Lower lobe of right lung (tissue), 2 donors: Measurements from ENCODE around the gene TACC3. TPM values are rescaled to one million over a fixed set of nuclear protein-coding genes. Genes with fewer than 3 reads are reported as not detected.
A peak's percentile ranks its signal among the peaks of the same experiment; 100 is the strongest.

Experiments
- ATAC-seq, 2 donors: fragments of 200-7000 bp; cut with Tn5 transposase; one replicate each; pipeline ENCODE4 v1.9.1; 2020 to 2022; ENCODE audit warnings: mild to moderate bottlenecking in 2 of 2, moderate library complexity in 2 of 2
- DNase-seq: peaks from one replicate; pipeline ENCODE4 v3.0.0-alpha.2; 2020
- H3K27ac ChIP-seq: fragments of 200-600 bp; one replicate; pipeline ENCODE4 v1.8.0; 2022
- H3K27me3 ChIP-seq: fragments of 200-600 bp; one replicate; pipeline ENCODE4 v1.8.0; 2022; ENCODE audit warnings: low read depth
- H3K36me3 ChIP-seq: fragments of 200-600 bp; one replicate; pipeline ENCODE4 v1.8.0; 2022; ENCODE audit warnings: mild to moderate bottlenecking
- H3K4me1 ChIP-seq: fragments of 200-600 bp; one replicate; pipeline ENCODE4 v1.8.0; 2022
- H3K4me3 ChIP-seq: fragments of 200-600 bp; one replicate; pipeline ENCODE4 v1.8.0; 2022; ENCODE audit warnings: mild to moderate bottlenecking
- H3K9me3 ChIP-seq: fragments of 200-600 bp; one replicate; pipeline ENCODE4 v1.8.0; 2022
- intact Hi-C: fragments of 100-400 bp; cut with DNase I; formaldehyde crosslinking; loops from one replicate; pipeline ENCODE4 v1.11.0; 2022
- total RNA-seq: library from RNA; stranded (reverse); fragmentation: NEBNext Ultra II Directional; extraction: Animal tissue kit (Norgen Biotek cat#: 25700); gene quantifications from one replicate; pipeline ENCODE4 v1.2.1, GENCODE V29; 2021
- TF ChIP-seq, protein P1 (sequence below): fragments of 200-600 bp; IDR thresholded peaks from one replicate; pipeline ENCODE4 v1.8.0; 2022; ENCODE audit warnings: antibody characterized with exemption, mild to moderate bottlenecking
- donor health status: DM: no; HTN: yes; CAD: no; lungs with severe emphysema.

The TACC3 gene
- total RNA-seq, 1 donor from 2014 or later = 19.3 TPM

DNA sequence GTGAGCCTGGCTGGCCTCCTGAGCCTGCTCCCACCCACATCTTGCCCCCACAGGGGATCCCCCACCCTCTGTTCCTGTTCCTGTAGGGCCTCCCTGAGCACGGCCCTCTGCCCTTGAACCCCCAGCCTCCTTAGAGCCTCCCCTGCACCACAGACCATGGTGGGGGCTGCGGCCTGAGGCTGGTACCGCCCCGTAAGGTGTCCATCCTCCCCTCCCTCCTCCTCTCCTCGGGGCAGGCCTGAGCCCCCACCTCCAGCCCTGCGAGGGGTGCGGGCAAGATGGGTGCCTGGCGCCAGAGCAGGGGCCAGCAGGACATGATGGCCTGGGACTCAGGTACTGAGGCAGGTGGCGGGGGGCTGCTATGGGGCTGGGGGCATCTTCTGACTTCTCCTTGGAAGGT is 43.3 kb downstream of the TACC3 start:
- H3K27me3 ChIP-seq = peaks cover 15% of the 10 kb centered on the region
- no peaks in the 10 kb centered on the region for H3K9me3 ChIP-seq
- H3K4me3 ChIP-seq = no peak overlapping the region
- no peak for ATAC-seq
- peaks cover 44% of the 10 kb centered on the region for H3K4me1 ChIP-seq
- no peak overlapping the region for H3K27ac ChIP-seq
- DNase-seq = no peak
- TF ChIP-seq, protein P1, sequence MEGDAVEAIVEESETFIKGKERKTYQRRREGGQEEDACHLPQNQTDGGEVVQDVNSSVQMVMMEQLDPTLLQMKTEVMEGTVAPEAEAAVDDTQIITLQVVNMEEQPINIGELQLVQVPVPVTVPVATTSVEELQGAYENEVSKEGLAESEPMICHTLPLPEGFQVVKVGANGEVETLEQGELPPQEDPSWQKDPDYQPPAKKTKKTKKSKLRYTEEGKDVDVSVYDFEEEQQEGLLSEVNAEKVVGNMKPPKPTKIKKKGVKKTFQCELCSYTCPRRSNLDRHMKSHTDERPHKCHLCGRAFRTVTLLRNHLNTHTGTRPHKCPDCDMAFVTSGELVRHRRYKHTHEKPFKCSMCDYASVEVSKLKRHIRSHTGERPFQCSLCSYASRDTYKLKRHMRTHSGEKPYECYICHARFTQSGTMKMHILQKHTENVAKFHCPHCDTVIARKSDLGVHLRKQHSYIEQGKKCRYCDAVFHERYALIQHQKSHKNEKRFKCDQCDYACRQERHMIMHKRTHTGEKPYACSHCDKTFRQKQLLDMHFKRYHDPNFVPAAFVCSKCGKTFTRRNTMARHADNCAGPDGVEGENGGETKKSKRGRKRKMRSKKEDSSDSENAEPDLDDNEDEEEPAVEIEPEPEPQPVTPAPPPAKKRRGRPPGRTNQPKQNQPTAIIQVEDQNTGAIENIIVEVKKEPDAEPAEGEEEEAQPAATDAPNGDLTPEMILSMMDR = no peak
- no peaks in the 10 kb centered on the region for H3K36me3 ChIP-seq
- intact Hi-C loops = no loop called here

DNA sequence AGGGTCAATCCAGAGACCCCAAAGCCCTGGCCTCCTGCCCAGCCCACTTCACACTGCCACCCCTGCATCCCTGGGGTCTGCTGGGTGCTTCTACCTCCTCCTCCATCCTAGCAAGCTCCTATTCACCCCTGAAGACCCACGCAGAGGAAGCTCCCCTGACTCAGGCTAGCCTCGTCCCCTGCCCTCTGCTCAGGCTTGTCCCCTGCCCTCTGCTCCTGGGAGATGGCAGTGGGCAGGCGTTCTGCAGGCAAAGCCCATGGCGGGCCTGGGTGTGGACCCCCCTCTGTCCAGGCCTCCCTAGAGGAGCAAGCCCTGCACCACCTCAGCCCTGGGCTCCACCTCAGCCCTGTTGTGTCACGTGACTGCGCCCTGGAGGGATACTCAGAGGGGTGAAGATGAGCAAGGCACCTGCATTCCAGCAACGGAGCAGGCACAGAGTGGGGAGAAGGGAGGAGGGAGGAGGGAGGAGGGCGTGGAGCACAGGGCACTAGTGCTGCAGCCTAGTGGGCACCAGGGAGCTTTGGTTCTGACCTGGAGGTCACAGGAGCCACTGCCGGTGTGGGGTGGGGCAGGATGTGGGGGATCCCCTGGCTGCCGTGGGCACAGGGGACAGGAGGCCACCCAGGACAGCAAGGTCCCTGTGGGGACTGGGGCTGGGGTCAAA is 44.2 kb downstream of the TACC3 start:
- Histone ChIP-seq H3K36me3 (no peaks in the 10 kb centered on the region), H3K4me1 (peaks cover 46% of the 10 kb centered on the region), H3K27ac (peak overlapping the region; percentile 67), H3K4me3 (no peak overlapping the region), H3K9me3 (no peaks in the 10 kb centered on the region), H3K27me3 (peaks cover 22% of the 10 kb centered on the region)
- ATAC-seq (no peak), DNase-seq (no peak)
- intact Hi-C loops = no loop called here
- TF ChIP-seq, protein P1 = no peak

DNA sequence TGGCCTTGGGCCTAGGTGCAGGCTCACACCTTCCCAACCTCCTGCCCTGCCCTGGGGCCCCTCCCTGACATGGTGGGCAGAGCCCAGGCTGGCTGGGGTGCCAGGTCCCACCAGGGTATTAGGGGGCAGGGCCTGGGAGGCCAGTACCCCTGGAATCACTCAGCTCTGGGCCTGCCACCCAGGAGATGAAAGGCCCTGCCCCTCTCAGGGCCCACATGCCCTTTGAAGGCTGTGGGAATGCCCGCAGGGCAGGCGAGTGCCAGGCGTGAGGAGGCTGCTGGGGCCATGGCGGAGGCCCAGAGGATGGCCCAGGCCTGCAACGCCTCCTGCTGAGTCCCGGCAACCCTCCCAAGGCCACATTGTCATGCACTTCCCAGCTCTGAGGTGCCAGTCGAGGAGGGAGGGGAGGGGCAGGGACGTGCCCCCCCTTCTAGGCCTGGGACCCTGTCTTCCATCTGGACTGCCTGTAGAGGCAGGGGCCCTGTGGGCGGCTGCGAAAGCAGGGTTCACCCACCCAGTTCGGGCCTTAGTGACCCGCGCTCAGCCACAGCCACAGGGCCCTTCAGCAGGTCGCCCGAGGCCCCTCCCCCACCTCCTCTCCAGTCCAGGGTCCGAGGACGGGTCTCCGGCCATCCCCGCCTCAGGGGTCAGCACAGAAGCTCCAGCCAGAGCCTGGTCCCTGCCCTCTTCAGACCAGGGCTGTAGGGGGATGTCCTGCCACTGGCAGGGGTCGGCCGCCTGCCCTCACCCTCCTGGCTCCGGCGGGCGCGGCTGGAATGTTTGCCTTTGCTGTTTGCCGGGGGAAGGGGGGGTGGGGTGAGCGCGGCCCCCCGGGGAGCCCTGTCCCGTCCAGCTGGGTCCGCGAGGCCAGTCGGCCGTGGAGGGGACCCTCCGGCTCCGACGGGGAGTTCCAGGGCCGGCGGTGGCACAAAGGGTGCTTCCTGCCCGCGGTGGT is 45.1 kb downstream of the TACC3 start:
- Histone ChIP-seq H3K4me3 (peak overlapping the region; percentile 51), H3K9me3 (no peaks in the 10 kb centered on the region), H3K36me3 (no peaks in the 10 kb centered on the region), H3K27me3 (peaks cover 29% of the 10 kb centered on the region), H3K4me1 (peaks cover 49% of the 10 kb centered on the region), H3K27ac (peak overlapping the region; percentile 67)
- ATAC-seq = peak; percentile 11 to 23
- intact Hi-C loops = no loop called here
- no peak for DNase-seq
- TF ChIP-seq, protein P1 = no peak

DNA sequence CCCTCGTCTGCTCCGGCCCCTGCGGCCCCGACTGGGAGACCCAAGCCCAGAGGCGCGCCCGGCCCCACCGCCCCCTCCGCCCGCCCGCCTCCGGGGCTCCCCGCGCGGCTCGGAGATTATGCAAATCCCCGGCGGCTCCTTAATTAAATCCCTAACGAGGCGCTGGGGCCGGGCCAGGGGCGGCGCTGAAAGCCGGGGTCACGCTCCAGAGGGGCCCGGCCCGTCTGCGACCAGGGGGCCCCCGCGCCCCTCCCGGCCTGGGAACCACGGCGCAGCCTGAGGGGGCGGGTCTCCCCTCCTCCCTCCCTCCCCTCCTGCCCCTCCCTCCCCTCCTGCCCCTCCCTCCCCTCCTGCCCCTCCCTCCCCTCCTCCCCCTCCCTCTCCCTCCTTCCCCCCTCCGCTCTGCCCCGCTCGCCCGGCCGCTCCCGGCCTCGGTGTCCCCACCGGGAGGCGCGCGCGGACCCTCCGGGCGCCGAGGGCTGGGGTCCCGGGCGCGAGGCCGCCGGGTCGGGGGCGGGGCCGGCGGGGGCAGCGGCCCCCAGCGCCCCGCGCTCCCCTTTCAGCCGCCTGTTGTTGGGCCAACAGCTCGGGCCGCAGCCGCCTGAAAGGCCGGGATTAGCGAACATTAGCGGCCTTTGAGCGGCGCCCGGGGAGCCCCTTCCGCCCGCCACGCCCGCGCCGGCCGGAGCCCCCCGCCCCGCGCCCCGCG is 45.9 kb downstream of the TACC3 start:
- peaks cover 51% of the 10 kb centered on the region for H3K4me1 ChIP-seq
- peak overlapping the region; percentile 80 for H3K27ac ChIP-seq
- H3K4me3 ChIP-seq = peak overlapping the region; percentile 51
- peaks cover 33% of the 10 kb centered on the region for H3K27me3 ChIP-seq
- intact Hi-C loops = no loop called here
- TF ChIP-seq, protein P1 = no peak
- DNase-seq (no peak), ATAC-seq (peak; percentile 10 to 16)
- no peaks in the 10 kb centered on the region for H3K36me3 ChIP-seq
- H3K9me3 ChIP-seq = no peaks in the 10 kb centered on the region

DNA sequence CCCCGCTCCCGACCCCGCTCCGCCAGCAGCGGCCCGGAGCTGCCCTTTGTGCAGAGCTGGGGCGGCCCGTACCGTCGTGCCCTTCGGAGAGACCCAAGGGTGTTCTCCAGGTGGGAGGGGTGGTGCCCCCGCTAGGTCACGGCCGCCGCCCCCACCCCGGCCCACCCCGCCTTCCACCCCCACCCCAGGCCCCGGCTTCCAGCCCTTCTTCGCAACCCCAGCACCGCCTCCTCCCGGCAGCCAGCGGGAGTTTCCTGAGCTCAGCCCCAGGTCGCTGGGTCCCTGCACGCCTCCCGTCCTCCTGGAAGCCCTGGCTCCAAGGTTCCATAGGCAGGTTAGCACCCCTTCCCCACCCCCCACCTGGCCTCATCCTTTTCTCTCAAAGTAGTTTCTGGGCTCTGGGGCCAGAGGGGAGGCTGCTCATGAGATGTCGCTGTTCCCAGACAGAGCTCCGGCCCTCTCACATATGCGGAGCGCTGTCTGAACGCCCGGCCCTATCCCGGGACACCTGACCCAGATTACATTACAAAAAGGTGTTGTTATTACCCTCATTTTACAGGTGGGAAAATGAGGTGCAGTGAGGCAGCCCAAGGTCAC is 46.5 kb downstream of the TACC3 start:
- ATAC-seq (peak; percentile 47 to 56), DNase-seq (peak; percentile 82)
- Histone ChIP-seq H3K4me1 (peaks cover 51% of the 10 kb centered on the region), H3K4me3 (peak overlapping the region; percentile 51), H3K9me3 (no peaks in the 10 kb centered on the region), H3K27ac (peak overlapping the region; percentile 80), H3K36me3 (no peaks in the 10 kb centered on the region), H3K27me3 (peaks cover 32% of the 10 kb centered on the region)
- TF ChIP-seq, protein P1 = peak; percentile 38
- intact Hi-C loops = no loop called here
